SJCRH30 (cell line): ENCODE data around the gene PTPN4. TPM values are rescaled to one million over a fixed set of nuclear protein-coding genes. Genes with fewer than 3 reads are reported as not detected.
"Not testable (repeated sequence)": the region's sequence is repeated elsewhere in the genome, so short reads cannot be mapped to it uniquely, and the experiment has no call there.

Experiments
- DNase-seq, 2 experiments: peaks; one replicate each; pipeline ENCODE4 v3.0.0-alpha.2; 2015 to 2020
- H3K27ac ChIP-seq: fragments of 250-450 bp; sonication (Bioruptor Pico); 2 replicates; pipeline ENCODE4 v1.5.1; 2020; ENCODE audit warnings: mild to moderate bottlenecking, moderate library complexity
- H3K27me3 ChIP-seq: fragments of 250-450 bp; sonication (Bioruptor Pico); 2 replicates; pipeline ENCODE4 v1.5.1; 2020; ENCODE audit warnings: mild to moderate bottlenecking, moderate library complexity
- H3K36me3 ChIP-seq: fragments of 250-450 bp; sonication (Bioruptor Pico); 2 replicates; pipeline ENCODE4 v1.5.1; 2020; ENCODE audit warnings: mild to moderate bottlenecking, moderate library complexity
- H3K4me1 ChIP-seq: fragments of 250-450 bp; sonication (Bioruptor Pico); 2 replicates; pipeline ENCODE4 v1.5.1; 2020; ENCODE audit warnings: mild to moderate bottlenecking, moderate library complexity
- H3K4me3 ChIP-seq: fragments of 250-450 bp; sonication (Bioruptor Pico); 2 replicates; pipeline ENCODE4 v1.5.1; 2020; ENCODE audit warnings: mild to moderate bottlenecking, moderate library complexity
- H3K9me3 ChIP-seq: fragments of 250-450 bp; sonication (Bioruptor Pico); replicated peaks from 2 replicates; pipeline ENCODE4 v1.5.1; 2020; ENCODE audit warnings: mild to moderate bottlenecking, moderate library complexity
- total RNA-seq: library from RNA; depleted of rRNA; stranded (reverse); fragments of >200 nt; shearing (Covaris generic); gene quantifications from 2 replicates; pipeline ENCODE4 v1.2.3, GENCODE V29; 2014; rRNA removed

PTPN4 gene
- total RNA-seq, 1 experiment from 2014 or later = 30.8 TPM

DNA sequence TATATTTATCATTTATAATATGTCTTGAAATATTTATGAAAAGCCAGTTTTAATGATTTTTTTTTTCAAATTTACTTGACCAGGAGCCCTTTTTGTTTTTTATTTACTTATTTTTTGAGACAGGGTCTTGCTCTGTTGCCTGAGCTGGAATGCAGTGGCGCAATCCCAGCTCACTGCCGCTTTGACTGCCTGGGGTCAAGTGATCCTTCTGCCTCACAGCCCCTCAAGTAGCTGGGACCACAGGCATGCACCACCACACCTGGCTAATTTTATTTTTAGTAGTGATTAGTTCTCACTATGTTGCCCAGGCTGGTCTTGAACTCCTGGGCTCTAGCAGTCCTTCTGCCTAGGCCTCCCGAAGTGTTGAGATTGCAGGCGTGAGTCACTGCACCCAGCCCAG is 258.8 kb downstream of the PTPN4 start:
- no peak for DNase-seq
- H3K27ac ChIP-seq = no peak overlapping the region
- H3K27me3 ChIP-seq = no peaks in the 10 kb centered on the region
- 0 out of 2 replicates have a peak, but pooled peaks cover 2% of the 10 kb centered on the region for H3K36me3 ChIP-seq
- peaks cover 4% of the 10 kb centered on the region for H3K9me3 ChIP-seq
- H3K4me1 ChIP-seq = no peaks in the 10 kb centered on the region
- H3K4me3 ChIP-seq = no peak overlapping the region

DNA sequence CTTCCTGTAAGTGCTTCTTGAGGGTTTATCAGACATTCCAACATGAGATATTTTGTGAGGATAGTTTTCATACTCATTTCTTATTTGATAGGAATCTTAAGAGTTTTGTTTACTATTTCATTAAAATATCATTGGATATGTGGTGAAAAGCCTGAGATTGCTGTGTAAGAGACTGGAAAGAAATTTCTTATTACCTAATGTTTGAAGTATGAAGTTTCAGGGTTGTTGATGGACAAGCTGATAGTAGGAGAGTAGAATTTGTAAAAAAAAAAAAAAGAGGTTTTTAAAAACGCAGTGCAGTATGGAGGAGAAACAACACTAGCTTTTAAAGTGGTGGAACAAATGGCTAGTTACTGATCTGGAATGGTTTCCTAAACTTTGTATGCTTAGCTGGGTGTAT is 260.8 kb downstream of the PTPN4 start:
- Histone ChIP-seq H3K27ac (no peak overlapping the region), H3K9me3 (peaks cover 4% of the 10 kb centered on the region), H3K4me1 (no peaks in the 10 kb centered on the region), H3K4me3 (no peak overlapping the region), H3K36me3 (0 out of 2 replicates have a peak, but pooled peaks cover 2% of the 10 kb centered on the region), H3K27me3 (no peaks in the 10 kb centered on the region)
- no peak for DNase-seq

DNA sequence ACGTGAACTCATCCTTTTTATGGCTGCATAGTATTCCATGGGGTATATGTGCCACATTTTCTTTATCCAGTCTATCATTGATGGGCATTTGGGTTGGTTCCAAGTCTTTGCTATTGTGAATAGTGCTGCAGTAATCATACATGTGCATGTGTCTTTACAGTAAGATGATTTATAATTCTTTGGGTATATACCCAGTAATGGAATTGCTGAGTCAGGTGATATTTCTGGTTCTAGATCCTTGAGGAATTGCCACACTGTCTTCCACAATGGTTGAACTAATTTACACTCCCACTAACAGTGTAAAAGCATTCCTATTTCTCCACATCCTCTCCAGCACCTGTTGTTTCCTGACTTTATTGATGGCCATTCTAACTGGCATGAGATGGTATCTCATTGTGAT is 262.8 kb downstream of the PTPN4 start:
- H3K4me1 ChIP-seq, H3K27ac ChIP-seq, H3K36me3 ChIP-seq, H3K4me3 ChIP-seq, DNase-seq, H3K27me3 ChIP-seq: not testable (repeated sequence)
- peaks cover 13% of the 10 kb centered on the region for H3K9me3 ChIP-seq

DNA sequence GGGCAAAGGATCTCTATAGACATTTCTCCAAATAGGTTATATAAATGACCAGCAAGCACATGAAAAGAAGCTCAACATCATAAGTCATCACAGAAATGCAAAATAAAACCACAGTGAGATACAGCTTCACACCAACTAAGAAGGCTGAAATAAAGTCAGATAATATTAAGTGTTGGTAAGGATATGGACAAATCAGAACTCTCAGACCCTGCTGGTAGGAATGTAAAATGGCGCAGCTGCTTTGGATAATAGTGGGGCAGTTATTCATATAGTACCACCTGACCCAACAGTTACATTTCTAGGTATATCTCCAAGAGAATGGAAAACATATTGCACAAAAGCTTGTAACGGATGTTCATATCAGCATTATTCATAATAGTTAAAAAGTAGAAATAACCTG is 267.2 kb downstream of the PTPN4 start:
- no peak for DNase-seq
- Histone ChIP-seq H3K4me3 (no peak overlapping the region), H3K27me3 (no peaks in the 10 kb centered on the region), H3K9me3 (peaks cover 13% of the 10 kb centered on the region), H3K4me1 (no peaks in the 10 kb centered on the region), H3K36me3 (peaks cover 2% of the 10 kb centered on the region; the same call in 1 of the 2 replicates), H3K27ac (no peak overlapping the region)

DNA sequence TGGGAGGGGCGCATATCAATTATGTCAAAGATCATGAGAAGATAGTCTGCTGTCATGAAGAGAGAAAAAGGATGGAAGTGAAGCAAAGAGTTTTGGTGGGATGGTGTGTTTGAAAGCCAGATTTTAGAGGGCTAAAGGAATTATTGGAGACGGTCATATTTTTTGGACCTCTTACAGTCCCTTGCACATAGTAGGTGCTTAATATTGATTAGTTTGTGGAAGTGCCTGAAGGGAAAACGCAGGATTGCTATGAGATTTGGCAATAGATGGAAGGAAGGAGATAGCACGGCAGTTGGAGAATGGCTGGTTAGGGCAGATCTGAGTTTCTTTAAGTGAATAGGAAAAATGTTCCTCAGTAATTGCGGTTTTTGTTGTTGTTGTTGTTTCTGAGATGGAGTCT is 269.1 kb downstream of the PTPN4 start:
- H3K36me3 ChIP-seq = no peaks in the 10 kb centered on the region; the same call in 1 of the 2 replicates
- H3K27ac ChIP-seq = no peak overlapping the region
- H3K27me3 ChIP-seq = no peaks in the 10 kb centered on the region
- H3K9me3 ChIP-seq = peaks cover 9% of the 10 kb centered on the region
- no peaks in the 10 kb centered on the region for H3K4me1 ChIP-seq
- DNase-seq = no peak
- H3K4me3 ChIP-seq = no peak overlapping the region

DNA sequence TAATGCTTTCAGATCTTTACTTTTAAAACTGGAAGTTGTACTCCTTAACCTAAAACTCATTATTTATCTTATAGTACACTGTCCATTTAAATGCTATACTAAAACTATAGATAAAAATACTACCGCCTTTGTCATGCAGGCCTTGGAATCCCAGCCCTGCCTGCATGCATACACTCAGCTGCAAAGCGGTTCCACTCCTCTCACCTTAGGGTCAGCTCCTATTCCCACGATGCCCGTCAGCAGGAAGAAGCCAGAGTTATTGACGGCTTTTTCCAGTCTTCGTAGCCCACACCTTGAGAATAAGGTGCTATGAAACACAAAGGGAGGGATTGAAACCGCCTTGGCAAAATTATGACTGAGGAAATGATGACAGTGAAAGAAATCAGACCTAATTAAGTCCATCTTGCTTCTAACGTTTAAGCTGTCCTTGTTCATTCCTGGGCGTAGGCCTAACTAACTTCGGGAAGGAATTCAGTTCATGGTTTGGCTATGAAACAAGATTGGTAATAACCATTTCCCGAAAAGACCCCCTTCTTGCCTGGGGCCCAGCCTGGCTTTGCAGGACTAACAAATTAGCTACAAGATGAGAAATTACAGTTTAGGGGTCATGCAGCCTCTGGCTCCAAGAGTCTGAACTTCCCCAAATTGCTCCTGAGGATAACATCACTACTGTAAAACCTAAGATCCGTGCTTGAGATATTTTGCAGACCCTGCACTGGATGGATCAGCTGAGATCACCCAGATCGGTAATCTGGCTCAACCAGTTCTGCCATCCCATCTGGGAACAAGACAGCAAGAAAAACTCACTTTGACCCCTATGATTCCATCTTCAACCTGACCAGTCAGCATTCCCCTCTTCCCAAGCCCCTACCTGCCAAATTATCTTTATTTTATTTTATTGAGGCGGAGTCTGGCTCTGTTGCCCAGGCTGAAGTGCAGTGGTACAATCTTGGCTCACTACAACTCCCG is 270.2 kb downstream of the PTPN4 start:
- Histone ChIP-seq H3K9me3 (peaks cover 9% of the 10 kb centered on the region), H3K27ac (no peak overlapping the region), H3K36me3 (no peaks in the 10 kb centered on the region; the same call in 1 of the 2 replicates), H3K27me3 (no peaks in the 10 kb centered on the region), H3K4me3 (no peak overlapping the region), H3K4me1 (no peaks in the 10 kb centered on the region)
- no peak for DNase-seq

DNA sequence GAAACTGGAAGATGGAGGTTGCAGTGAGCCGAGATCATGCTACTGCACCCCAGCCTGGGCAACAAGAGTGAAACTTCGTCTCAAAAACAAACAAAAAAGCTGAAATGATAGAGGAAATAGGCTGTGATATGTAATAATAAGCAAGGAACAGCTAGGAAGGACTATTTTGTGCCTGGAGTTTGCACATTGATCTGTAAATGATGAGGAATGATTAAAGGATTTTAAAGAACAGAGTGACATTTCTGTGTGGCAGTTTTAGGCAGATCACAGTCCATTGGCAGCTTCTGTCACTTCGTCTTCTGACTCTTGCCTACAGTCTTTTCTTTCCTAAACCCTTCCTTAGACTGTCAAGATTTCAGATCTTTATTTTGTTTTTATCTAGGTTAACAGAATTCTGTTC is 272.6 kb downstream of the PTPN4 start:
- H3K9me3 ChIP-seq = peaks cover under 1% of the 10 kb centered on the region; the same call in 1 of the 2 replicates
- no peaks in the 10 kb centered on the region for H3K36me3 ChIP-seq
- no peak overlapping the region for H3K27ac ChIP-seq
- H3K4me1 ChIP-seq = no peaks in the 10 kb centered on the region
- H3K4me3 ChIP-seq = no peak overlapping the region
- no peak for DNase-seq
- H3K27me3 ChIP-seq = no peaks in the 10 kb centered on the region

Other genes with a start within 250 kb of the PTPN4 start
- gene SCTR, start 235.4 kb upstream of the PTPN4 start, total RNA-seq = not detected in 2 replicates
- not detected in 2 replicates for gene CFAP221, start 215.5 kb upstream of the PTPN4 start, total RNA-seq
- gene TMEM177, start 80.7 kb upstream of the PTPN4 start, total RNA-seq = 32.6 and 34.6 TPM in 2 replicates